ENCODE data around the gene CEP85L.
"Not testable (repeated sequence)": the region's sequence is repeated elsewhere in the genome, so short reads cannot be mapped to it uniquely, and the experiment has no call there.

Gene CEP85L

DNA sequence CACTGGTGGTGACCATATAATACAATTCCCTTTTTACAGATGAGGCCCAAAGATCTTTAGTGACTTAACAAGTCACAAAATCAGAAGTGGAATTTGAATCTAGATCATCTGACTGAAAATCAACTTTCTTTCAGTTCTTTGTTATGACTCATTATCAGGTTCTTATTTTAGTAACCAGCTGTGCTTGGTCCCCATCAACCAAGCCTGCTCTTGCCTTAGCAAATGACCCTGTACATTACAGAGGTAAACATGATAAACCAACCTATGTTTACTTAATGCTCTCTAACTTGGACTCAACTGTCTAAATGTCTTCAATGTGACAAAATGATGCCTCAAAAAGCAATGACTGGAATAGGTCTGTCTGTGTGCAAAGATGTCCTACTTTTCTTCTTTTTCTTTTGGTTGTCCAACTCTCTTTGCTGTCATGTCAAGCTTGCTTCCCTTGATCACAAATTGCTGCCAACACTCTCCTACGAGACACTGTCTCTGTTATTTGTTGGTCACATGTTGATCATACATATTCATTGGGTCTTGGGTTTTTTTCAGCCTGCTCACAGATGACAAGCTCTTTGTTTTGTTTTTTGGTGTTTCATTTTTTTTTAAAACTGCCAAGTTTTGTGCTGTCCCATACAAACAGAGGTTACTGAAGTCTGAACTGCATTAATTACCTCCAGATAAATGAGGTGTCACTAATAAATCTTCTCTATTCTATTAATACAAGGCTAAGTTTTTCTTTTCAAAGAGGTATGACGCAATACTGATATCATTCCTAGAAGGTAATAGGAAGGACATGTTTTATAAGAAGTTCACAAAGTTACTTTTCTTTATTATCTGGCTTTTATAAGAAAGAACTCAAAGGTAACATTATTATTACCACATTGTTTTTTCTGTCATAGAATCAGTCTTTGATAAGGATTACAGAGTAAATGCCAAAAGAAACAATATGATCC is 165.5 kb downstream of the CEP85L start:
- no peak for DNase-seq

GRCh38 chr6:118476551-118476950 is 174.8 kb downstream of the CEP85L start:
- no peak for DNase-seq

DNA sequence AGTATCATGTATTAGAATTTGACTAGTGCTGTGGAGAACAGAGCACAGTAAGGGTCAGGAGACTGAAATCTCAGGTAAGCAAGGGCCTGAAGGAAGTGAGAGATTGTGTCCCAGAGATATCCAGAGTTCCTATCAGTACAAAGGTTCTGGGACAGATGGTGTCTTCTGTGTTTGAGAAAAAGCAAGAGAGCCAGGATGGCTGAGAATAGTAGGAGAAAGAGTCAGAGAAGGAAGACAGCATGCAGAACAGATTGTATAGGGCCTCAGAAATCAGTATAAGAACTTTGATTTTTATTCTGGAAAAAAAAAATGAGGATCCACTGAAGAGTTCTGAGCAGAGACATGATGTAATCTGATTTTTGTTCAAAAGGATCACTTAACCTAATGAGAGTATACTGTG is 178.1 kb downstream of the CEP85L start:
- DNase-seq, result no peak

GRCh38 chr6:118469468-118469867 is 181.9 kb downstream of the CEP85L start:
- DNase-seq, result no peak

DNA sequence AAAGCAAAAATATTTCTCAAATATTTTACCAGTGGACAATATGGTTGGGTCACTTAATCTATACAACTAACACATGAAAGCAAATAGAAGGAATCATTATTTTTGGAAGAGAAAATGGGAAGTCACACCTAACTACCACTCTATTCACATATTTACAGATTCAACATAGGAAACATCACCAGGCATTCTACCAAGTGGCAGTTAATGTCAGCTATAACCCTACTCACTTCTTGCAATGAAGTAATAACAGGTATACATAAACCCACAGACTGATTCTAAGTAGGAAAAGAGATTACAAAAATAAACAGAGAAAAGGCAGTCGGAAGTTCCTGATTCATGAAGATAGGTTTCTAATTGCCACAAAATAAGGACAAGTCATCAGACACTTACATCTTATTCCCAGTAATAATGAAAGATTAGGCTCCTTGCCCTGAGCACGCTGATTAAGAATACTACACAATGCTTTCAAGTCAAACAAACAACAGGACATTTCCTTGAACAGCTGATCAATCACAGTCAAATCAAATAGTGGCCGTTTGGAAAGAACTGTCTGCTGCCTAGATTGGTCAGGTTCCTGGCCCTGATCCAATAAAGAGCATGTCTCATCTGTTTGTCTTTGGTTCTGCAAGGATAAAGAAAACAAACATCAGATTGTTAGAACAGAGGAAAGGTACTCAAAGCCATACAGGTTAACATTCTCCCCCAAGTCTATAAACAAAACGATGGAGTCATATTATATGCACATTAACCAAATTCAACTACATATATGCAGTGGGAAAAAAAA is 182.5 kb downstream of the CEP85L start:
- peak; percentile 70 for DNase-seq

DNA sequence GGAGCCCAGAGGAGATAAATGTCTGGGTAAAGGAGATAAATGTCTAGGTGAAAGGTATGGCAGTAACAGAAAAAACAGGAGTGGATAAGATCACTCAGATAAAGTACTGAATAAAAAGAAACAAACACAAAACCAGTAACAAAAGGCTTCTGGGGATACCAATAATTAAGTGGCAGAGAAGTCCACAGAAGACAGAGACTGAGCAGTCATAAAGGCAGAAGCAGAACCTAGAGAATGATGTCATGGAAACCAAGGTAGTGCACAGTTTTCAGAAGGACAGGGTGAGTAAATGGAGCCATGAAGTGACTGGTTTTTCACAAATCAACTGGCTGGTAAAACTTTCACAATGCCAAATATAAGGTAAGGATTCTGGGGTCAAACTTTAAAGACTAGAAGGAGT is 184.2 kb downstream of the CEP85L start:
- DNase-seq, result no peak

DNA sequence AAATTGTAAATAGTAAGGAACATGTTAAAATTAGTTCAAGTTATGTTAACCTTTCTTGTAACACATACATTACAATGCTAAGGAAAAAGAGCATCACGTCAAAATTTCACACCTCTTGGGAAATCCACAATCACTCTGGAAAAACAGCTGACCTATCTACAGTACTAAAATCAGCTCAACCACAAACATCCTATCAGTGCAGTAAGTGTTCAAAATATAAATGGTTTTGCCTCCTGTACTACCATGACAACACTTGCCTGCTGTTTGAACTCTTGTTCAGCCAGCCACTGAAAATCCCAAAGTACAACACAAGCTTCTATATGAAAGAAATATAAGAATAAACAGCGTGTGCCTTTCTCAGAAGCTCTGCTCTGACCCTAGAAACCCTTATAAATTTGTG is 186.8 kb downstream of the CEP85L start:
- DNase-seq, result no peak

DNA sequence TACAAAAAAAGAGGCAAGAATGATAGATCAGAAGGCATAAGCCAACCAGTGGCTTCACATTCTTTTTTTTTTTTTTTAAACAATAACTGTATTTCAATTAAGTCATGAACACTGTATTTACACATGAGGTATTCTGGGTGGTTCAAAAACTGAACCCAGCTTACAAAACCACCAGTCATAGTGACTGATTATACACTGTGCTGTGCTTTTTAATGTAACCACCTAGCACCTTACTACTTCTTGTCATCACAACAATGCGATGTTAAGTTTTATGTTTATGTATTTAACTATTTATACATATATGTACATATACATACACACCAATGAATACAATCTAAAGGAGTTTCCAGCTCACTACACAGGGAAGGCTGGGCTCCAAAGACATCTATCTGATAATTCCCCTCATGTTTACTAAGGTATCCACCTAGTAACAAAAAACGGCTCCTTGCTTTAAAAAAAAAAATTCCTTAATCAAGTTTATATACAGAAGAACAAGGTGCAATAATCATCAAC is 190.4 kb downstream of the CEP85L start:
- no peak for DNase-seq

GRCh38 chr6:118456982-118457381 is 194.4 kb downstream of the CEP85L start:
- DNase-seq, result no peak

GRCh38 chr6:118451839-118452238 is 199.6 kb downstream of the CEP85L start:
- DNase-seq, result no peak

DNA sequence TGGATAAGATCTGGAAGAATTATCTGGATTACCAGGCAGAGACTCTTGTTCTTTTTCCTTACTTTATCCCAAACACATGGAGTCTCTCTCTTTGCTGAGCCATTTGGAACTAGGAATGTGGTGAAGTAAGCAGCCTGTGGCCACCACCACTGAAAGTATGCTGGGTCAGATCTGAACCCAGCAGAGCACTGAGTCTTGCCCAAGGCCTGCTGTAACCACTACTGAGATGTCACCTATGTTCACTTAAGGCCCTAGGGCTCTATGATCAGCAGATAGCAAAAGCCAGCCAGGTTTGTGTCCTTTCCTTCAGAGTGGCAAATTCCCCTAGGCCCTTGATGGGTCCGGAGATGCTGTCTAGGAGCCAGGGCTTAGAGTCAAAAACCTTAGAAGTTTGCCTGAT is 206.6 kb downstream of the CEP85L start:
- DNase-seq, result no peak

- no peak for DNase-seq
These were observed 214.9 kb downstream of the CEP85L start for GRCh38 chr6:118436482-118436881.

- not testable (repeated sequence) for DNase-seq
These were observed 217.2 kb downstream of the CEP85L start for GRCh38 chr6:118434147-118434546.

GRCh38 chr6:118421312-118421711 is 230.1 kb downstream of the CEP85L start:
- not testable (repeated sequence) for DNase-seq

GRCh38 chr6:118419448-118420394 is 231.7 kb downstream of the CEP85L start:
- DNase-seq, result no peak

All from NCI-H1105 (cell line).